Gastrocnemius medialis (tissue), 4 donors: Measurements from ENCODE around the gene SIPA1L2.
"Not testable (repeated sequence)": the region's sequence is repeated elsewhere in the genome, so short reads cannot be mapped to it uniquely, and the experiment has no call there.

Experiments used
- POLR2A ChIP-seq, 2 donors: fragments of 450-650 bp; IDR thresholded peaks; one replicate each; pipeline ENCODE4 v1.6.1; 2017; ENCODE audit warnings: antibody characterized with exemption in 2 of 2, mild to moderate bottlenecking in 2 of 2, moderate library complexity in 2 of 2
- TF ChIP-seq, protein P1 (sequence below), 5 experiments: fragments of 450-650 bp in 3 of 5; fragments of 200-600 bp in 2 of 5; sonication (generic) in 2 of 5; IDR thresholded peaks in 4 of 5; conservative IDR thresholded peaks in 1 of 5; 1 replicate in 4 of 5; 2 replicates in 1 of 5; pipeline ENCODE4 v1.5.1; 2016 to 2019; ENCODE audit warnings: antibody characterized with exemption in 5 of 5, mild to moderate bottlenecking in 3 of 5, moderate library complexity in 3 of 5

DNA sequence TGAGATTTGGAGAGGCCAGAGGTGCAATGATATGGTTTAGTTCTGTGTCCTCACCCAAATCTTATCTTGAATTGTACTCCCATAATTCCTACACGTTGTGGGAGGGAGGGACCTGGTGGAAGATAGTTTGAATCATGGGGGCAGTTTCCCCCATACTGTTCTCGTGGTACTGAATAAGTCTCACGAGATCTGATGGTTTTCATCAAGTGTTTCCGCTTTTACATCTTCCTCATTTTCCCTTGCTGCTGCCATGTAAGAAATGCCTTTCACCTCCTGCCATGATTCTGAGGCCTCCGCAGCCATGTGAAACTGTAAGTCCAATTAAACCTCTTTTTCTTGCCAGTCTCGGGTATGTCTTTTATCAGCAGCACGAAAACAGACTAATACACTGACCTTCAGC lies 17.1 kb downstream of the SIPA1L2 start:
- TF ChIP-seq POLR2A (IDR thresholded peaks at IDR 0.05): not testable (repeated sequence)
- TF ChIP-seq, protein P1, sequence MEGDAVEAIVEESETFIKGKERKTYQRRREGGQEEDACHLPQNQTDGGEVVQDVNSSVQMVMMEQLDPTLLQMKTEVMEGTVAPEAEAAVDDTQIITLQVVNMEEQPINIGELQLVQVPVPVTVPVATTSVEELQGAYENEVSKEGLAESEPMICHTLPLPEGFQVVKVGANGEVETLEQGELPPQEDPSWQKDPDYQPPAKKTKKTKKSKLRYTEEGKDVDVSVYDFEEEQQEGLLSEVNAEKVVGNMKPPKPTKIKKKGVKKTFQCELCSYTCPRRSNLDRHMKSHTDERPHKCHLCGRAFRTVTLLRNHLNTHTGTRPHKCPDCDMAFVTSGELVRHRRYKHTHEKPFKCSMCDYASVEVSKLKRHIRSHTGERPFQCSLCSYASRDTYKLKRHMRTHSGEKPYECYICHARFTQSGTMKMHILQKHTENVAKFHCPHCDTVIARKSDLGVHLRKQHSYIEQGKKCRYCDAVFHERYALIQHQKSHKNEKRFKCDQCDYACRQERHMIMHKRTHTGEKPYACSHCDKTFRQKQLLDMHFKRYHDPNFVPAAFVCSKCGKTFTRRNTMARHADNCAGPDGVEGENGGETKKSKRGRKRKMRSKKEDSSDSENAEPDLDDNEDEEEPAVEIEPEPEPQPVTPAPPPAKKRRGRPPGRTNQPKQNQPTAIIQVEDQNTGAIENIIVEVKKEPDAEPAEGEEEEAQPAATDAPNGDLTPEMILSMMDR (IDR thresholded peaks at IDR 0.05 in 4 of 5, conservative IDR thresholded peaks at IDR 0.05 in 1 of 5): not testable (repeated sequence)
